Pancreas (tissue), 10 donors: ENCODE data around the gene ESAM. TPM values are rescaled to one million over a fixed set of nuclear protein-coding genes. Genes with fewer than 3 reads are reported as not detected.
A peak's percentile ranks its signal among the peaks of the same experiment; 100 is the strongest.

ENCODE experiments used
- ATAC-seq, 4 donors: fragments of 200-7000 bp; cut with Tn5 transposase; one replicate each; pipeline versions ENCODE4 v1.8.0 to v1.9.1; 2020; ENCODE audit warnings: mild to moderate bottlenecking in 4 of 4, moderate library complexity in 4 of 4
- DNase-seq, 6 donors: peaks; one replicate each; pipeline ENCODE4 v3.0.0-alpha.2; 2020
- FAIRE-seq: peaks from 2 replicates; lab custom pipeline; 2012; peaks lifted over from hg19 to GRCh38; lab: Jason Lieb, UNC
- H3K27ac ChIP-seq, 4 donors: fragments of 200-600 bp; sonication (generic); 1 replicate in 3 of 4; 2 replicates in 1 of 4; pipeline versions ENCODE4 v1.5.0 to v1.8.0; 2020
- H3K27me3 ChIP-seq, 4 donors: fragments of 200-600 bp; one replicate each; pipeline ENCODE4 v1.8.0; 2021
- H3K36me3 ChIP-seq, 3 donors: fragments of 200-600 bp; sonication (generic) in 1 of 3; one replicate each; pipeline versions ENCODE4 v1.5.0 to v1.8.0; 2020 to 2021
- H3K4me1 ChIP-seq, 3 donors: fragments of 200-600 bp; one replicate each; pipeline ENCODE4 v1.8.0; 2021
- H3K4me3 ChIP-seq, 4 donors: fragments of 200-600 bp; sonication (generic) in 2 of 4; one replicate each; pipeline versions ENCODE4 v1.5.0 to v1.8.0; 2020 to 2021
- H3K9me3 ChIP-seq, 4 donors: fragments of 200-600 bp; one replicate each; pipeline ENCODE4 v1.8.0; 2021
- WGBS, 2 donors: extraction: QIAGEN DNeasy Blood & Tissue Kit; methylation state at CpG; one replicate each; pipeline ENCODE4 v1.1.7; 2013; 5-methylcytosine and 5-hydroxymethylcytosine counted together
- intact Hi-C, 3 donors: fragments of 100-400 bp; cut with DNase I; formaldehyde crosslinking; loops; one replicate each; pipeline versions ENCODE4 v1.11.1 to v1.14.2; 2022
- polyA plus RNA-seq, 2 donors: library from polyadenylated mRNA; stranded (reverse); fragments of 200-250 nt; gene quantifications; one replicate each; pipeline ENCODE4 v1.2.3, GENCODE V29; 2013
- total RNA-seq, 6 donors: library from RNA; stranded (reverse); fragmentation: NEBNext Ultra II Directional in 4 of 6; extraction: Animal tissue kit (Norgen Biotek cat#: 25700) in 4 of 6; gene quantifications; one replicate each; pipeline versions ENCODE4 v1.2.1 to v1.2.4, GENCODE V29; 2021 to 2023
- TF ChIP-seq, protein P1 (sequence below), 4 donors: fragments of 200-600 bp; sonication (generic) in 3 of 4; IDR thresholded peaks; one replicate each; pipeline versions ENCODE4 v1.5.0 to v1.8.0; 2021; ENCODE audit warnings: antibody characterized with exemption in 4 of 4
- donor health status: healthy with polysubstance abuse.
- donor health status: DM: no; HTN: no; CAD: no; lungs with moderate emphysema.
- donor health status: DM: no; HTN: no; CAD: no.
- donor health status: control.
- donor health status: control.
- donor health status: Bipolar disorder and iron deficiency.
- donor health status: DM: yes; HTN: yes; CAD: no.
- donor health status: DM: no; HTN: no; CAD: no.
- donor health status: DM: no; HTN: no; CAD: no.
- donor health status: DM: yes; HTN: yes; CAD: no.

ESAM gene
- total and polyA plus RNA-seq, 8 donors = 5.0 to 27.1 (median 7.8) TPM

DNA sequence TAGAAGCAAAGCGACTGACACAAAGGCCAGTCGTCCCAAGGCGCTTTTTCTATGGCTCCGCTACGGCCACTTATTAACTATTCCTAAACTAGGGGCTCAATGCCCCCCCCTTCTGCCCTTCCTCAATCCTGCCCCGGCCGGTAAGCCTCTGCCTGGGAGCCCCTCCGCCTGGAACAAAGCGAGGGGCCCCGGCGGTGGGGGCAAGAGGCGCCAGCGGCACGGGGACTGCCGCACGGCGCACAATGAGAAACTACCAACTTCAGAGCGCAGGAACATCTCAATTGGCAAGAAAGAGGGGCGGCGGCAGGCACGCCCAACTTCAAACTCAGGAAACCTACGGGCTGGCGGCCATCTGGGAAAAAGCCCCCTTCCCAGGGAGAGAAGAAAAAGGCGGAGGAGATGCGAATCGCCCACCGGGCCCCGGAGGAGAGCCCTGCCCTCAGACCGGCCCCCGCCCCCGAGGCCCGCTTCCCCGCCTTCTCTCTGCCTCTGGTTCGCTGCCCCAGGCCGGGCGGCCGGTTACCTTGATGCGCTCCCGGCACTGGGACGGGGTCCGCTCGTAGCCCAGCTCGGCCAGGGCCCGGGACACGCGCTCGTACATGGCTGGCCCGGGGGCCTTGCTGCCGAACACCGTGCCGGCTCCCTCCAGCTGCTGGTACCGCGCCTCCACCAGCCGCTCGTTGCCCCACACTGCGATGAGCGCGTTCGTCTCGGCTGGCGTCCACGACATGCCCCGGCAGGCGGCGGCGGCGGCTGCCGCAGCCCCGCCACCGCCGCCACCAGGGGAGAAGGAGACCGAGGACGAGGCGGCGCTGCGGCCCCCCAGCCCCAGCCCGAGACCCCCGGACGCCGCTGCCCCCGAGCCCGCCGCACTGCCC is 37.5 kb upstream of the ESAM start:
- peak; percentile 36 to 60 (median 44) for ATAC-seq

GRCh38 chr11:124798991-124799347 is 36.9 kb upstream of the ESAM start:
- Histone ChIP-seq H3K9me3 (no peaks in the 10 kb centered on the region), H3K27me3 (no peaks in the 10 kb centered on the region), H3K36me3 (no peaks in the 10 kb centered on the region), H3K4me1 (peaks cover 0 to 15% (median 11%) of the 10 kb centered on the region in 3 donors), H3K27ac (peak overlapping the region in 3 of 4 donors; percentile 94 to 99 (median 97)), H3K4me3 (peak overlapping the region; percentile 85 to 91 (median 90))
- intact Hi-C loops = no loop called here
- FAIRE-seq = no peak
- DNase-seq = no peak
- ATAC-seq = no peak
- 2 to 4% methylated on average over 8 of the region's 8 CpGs for WGBS, 2 donors
- TF ChIP-seq, protein P1, sequence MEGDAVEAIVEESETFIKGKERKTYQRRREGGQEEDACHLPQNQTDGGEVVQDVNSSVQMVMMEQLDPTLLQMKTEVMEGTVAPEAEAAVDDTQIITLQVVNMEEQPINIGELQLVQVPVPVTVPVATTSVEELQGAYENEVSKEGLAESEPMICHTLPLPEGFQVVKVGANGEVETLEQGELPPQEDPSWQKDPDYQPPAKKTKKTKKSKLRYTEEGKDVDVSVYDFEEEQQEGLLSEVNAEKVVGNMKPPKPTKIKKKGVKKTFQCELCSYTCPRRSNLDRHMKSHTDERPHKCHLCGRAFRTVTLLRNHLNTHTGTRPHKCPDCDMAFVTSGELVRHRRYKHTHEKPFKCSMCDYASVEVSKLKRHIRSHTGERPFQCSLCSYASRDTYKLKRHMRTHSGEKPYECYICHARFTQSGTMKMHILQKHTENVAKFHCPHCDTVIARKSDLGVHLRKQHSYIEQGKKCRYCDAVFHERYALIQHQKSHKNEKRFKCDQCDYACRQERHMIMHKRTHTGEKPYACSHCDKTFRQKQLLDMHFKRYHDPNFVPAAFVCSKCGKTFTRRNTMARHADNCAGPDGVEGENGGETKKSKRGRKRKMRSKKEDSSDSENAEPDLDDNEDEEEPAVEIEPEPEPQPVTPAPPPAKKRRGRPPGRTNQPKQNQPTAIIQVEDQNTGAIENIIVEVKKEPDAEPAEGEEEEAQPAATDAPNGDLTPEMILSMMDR (IDR thresholded peaks at IDR 0.05) = no peak

More for the DNA sequence above, 37.5 kb upstream of the ESAM start:
- Histone ChIP-seq H3K4me3 (peak overlapping the region; percentile 85 to 91 (median 90)), H3K4me1 (peaks cover 0 to 15% (median 11%) of the 10 kb centered on the region in 3 donors), H3K27ac (peak overlapping the region; percentile 85 to 99 (median 96)), H3K9me3 (no peaks in the 10 kb centered on the region), H3K27me3 (no peaks in the 10 kb centered on the region), H3K36me3 (no peaks in the 10 kb centered on the region)
- DNase-seq (peak; percentile 9 to 77 (median 40)), FAIRE-seq (no peak)
- TF ChIP-seq, protein P1 (IDR thresholded peaks at IDR 0.05) = no peak
- intact Hi-C loops = no loop called here
- WGBS, 2 donors = 0 to 1% methylated on average over 49 to 83 of the region's 83 CpGs

- Histone ChIP-seq H3K9me3 (no peaks in the 10 kb centered on the region), H3K4me1 (peaks cover 0 to 15% (median 10%) of the 10 kb centered on the region in 3 donors), H3K27ac (no peak overlapping the region), H3K4me3 (no peak overlapping the region), H3K36me3 (no peaks in the 10 kb centered on the region), H3K27me3 (no peaks in the 10 kb centered on the region)
- FAIRE-seq (no peak), ATAC-seq (no peak), DNase-seq (no peak)
- 83 to 87% methylated on average over 3 of the region's 3 CpGs for WGBS, 2 donors
- TF ChIP-seq, protein P1 (IDR thresholded peaks at IDR 0.05) = no peak
- intact Hi-C loops = no loop called here
Observed at GRCh38 chr11:124796312-124796711, 34.2 kb upstream of the ESAM start.

GRCh38 chr11:124793466-124794278 is 31.6 kb upstream of the ESAM start:
- H3K27ac ChIP-seq = no peak overlapping the region

More at GRCh38 chr11:124793466-124794278, 31.6 kb upstream of the ESAM start:
- DNase-seq (peak in 1 of 6 donors; percentile 13), ATAC-seq (peak; percentile 70 to 89 (median 80)), FAIRE-seq (peak; percentile 47)
- no peak overlapping the region for H3K4me3 ChIP-seq
- intact Hi-C loops = no loop called here
- WGBS, 2 donors = 83 to 93% methylated on average over 2 of the region's 2 CpGs
- no peaks in the 10 kb centered on the region for H3K36me3 ChIP-seq
- TF ChIP-seq, protein P1 (IDR thresholded peaks at IDR 0.05) = peak; percentile 37 to 66 (median 51)
- H3K9me3 ChIP-seq = no peaks in the 10 kb centered on the region
- peaks cover 0 to 5% (median 3%) of the 10 kb centered on the region in 3 donors for H3K4me1 ChIP-seq
- H3K27me3 ChIP-seq = no peaks in the 10 kb centered on the region
